GM21390 (cell line): Measurements from ENCODE around the gene FZD1.

Experiments used
- ATAC-seq: cut with Tn5 transposase; IDR thresholded peaks from one replicate; pipeline ENCODE4 v1.9.1; 2021; ENCODE audit not compliant: unreplicated experiment

Gene FZD1

GRCh38 chr7:91264046-91264923, at the start of gene FZD1:
Gene FZD1 (plus strand): TSS chr7:91264433. CDS start chr7:91264881, 448 bp downstream.
- ATAC-seq = peak; percentile 89

DNA sequence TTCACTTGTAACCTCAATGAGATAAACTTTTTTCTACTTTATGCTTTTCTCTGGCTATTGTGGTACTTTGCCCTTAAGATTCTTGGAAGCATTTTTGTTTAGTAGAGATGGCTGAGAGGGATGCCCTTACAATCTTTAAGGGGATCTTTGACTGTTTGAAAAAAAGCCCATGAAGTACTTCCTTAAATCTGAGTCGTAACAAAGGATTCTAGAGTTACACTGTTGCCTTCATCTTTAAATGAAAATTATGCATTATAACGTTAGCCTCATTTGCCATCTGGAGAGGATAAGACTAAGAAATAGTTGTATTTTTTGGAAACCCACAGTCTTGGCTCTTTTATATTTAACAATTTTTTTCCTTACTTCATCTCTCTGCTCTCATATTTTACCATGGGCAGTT, 37.8 kb upstream of the FZD1 start:
- no peak for ATAC-seq

DNA sequence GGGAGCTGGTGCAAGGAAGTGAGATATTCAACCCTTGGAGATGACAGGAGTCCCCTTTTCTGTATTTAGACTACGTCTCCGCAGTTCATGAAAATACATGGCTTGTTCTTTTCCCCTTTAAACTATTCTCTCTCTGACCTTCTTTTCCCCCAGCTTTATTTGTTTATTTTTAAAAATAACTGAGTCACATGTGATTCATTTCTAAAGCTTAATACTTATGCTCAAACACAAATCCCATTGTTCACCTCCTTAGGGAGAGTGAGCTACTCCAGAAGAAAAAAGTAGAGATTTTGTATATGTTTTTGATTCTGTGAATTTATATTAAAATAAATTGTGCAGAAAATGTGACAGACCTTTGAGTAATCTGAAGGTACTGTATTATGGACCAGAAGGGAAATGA, 35.9 kb upstream of the FZD1 start:
- no peak for ATAC-seq

DNA sequence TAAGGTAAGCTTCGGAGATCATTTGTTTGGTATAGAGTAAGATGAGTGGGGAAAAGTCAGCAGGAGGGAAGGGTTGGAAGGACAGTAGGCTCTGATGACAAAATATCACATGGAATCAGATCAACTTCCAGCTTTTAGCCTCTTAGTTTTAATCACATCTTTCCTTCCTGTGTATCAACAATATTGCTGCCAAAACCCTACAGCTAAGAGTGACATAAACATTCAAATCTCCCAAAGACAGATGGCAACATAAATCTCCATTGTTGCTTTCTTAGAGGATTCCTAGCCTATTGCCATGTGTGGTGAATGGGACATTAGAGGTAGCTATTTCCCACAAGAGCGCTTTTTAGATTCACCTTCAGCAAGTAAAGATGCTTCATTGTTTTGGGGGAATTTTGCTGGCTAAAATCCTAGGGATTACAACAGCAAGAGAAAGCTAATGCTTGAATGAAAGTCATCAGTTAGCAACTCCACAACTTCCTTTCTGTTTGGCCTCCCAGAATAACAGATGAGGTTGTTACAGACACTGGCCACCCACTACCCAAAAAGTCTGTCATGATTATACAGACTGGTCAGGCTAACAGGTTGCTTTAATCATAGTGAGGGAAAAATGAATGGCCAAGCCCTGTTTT, 35.2 kb upstream of the FZD1 start:
- no peak for ATAC-seq

DNA sequence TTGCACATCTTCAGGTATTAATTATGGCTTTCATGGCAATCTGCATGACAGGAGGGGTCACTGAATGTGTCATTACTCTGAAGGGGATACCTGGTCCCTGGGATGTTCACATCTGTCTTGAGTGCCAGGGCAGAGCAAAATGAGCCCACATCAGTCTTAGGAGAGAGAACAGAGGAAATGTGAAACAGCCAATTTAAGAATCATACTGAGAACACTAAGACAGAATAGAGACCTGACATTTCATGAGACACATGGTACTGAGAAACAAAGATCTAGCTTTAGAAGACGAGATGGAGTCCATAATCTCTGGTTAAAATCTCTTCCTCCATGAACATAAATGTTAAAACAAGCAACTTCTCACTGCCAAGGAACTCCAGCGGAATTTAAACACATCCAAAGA, 34.1 kb upstream of the FZD1 start:
- ATAC-seq = no peak

GRCh38 chr7:91230503-91230902, 33.7 kb upstream of the FZD1 start:
- no peak for ATAC-seq

DNA sequence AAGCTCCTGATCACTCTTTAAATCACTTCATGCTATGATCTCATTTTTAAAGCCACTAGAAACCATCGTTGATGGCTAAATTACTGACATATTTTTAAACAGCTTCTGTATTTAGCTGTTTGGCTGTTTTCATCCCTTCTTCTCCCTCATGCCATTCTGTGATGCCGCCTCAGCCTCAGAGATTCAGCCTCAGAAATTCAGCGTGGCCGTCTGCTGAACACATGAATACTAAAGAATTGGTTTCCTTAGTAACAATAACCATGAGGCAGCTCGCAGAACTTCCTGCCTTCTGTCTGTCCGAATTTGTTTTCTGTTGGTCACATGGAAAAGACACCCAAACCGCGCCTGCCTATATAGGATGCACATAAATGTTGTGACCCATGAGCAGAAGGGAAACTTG, 31.0 kb upstream of the FZD1 start:
- no peak for ATAC-seq

DNA sequence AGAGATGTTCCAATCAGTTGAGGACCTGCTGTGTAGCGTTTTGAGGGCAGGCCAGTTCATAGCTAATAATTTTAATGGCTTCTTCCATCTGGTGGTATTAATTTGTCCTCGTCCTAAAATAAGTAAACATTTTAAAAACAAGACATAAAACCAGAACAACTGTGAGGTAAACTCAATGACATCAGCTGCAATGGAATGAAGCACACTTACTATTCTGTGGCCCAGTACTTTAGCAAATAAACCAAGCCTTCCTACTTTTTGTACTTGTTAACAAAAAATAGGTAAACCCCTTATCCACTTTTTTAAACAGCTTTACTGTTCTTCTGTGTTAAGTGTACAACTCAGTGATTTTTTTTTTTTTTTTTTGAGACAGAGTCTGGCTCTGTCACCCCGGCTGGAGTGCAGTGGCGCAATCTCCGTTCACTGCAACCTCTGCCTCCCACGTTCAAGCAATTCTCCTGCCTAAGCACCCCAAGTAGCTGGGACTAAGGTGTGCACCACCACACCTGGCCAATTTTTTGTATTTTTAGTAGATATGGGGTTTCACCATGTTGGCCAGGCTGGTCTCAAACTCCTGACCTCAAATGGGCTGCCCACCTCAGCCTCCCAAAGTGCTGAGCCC, 28.9 kb upstream of the FZD1 start:
- no peak for ATAC-seq

DNA sequence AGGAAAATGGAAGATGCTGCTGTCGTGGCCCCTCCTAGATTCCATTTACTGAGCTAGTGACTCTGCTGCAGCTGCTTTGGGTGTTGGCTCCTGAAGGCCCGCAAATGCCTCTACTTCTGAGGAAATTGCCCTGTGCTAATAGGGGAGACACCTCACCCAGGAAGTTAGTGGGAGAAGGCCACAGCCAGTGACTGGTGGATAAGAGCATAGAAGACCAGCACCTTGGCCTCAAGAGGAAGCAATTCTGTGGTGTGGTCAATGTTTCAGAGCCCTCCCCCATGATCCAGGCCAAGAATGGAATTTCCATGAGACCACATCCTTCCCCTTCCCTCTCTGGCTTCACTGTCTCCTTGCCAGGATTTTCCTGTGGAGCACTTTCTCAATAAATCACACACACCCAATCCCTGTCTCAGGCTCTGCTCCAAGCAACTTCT, 25.0 kb upstream of the FZD1 start:
- no peak for ATAC-seq

- no peak for ATAC-seq
Measured at GRCh38 chr7:91239772-91240171, 24.5 kb upstream of the FZD1 start.

GRCh38 chr7:91240376-91240941, 23.8 kb upstream of the FZD1 start:
- ATAC-seq = no peak

DNA sequence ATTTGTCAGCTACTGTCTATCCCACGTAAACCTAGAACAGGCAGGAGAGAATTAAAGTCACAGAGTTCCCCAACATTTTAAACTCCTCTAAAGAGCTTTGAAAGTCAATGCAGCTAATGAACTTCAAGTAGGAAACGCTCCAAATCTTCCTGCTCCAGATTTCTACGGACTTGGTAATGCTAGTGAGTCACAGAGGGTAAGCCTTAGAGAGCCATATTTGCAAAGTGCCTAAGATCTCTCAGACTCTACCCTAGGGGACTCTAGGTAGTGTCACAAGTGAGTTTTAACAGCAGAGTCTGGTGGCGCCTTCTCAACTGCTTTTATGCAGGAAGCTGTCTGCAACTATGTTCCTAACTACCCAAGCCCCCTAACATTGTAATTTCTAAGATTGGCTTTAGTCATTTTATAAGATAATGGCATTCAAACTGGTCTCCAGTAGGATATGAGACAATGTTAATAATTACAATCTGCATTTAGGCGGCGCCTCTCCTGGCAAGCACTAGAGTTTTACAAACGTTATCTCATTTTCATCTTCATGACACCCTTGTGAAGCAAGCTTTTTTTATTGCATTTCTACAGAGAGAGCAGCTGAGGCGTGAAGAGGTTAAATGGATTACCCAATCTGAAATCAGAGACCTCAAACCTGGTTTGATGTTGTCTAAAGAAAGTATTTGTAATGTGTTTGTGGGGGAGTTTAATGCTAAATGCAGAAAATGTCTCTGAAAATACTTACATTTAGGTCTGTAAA, 22.0 kb upstream of the FZD1 start:
- ATAC-seq = no peak

- no peak for ATAC-seq
Measured at GRCh38 chr7:91243591-91244301, 20.5 kb upstream of the FZD1 start.

DNA sequence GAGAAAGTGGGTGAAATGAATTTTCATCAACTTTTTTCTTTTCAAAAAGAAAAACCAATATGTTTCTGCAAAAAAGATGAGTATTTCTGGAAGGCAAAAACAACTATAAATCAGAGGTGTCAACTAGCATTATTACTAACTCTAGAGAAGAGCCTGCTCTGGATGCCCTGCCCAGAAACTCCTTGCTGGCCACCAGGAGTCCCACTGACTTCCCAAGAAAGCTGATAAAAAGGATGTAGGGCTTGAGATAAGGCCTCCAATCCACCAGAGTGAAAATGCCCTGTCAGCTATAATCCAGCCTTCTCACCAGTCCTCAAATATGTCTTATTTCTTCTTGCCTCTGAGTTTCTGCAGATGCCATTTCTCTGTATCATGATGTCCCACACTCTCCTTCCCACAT, 16.7 kb upstream of the FZD1 start:
- ATAC-seq = no peak

DNA sequence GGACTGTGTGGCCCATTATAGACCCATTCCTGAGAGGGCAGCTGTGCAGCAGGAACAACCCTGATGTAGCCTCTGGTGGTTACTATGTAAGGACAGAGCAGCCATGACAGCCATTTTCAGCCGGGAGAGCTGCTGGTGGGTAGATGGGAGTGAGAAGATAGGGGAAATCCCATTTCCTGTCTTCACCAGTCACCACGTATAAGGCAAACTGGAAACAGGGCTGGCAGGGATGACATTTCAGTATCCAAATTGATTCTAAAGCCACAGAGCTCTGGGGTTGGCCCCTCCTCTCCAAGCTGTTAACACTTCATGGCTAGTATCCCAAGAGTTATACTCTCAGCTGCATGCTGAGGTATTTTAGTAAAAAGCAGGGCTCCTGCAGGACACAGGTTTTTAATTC, 15.2 kb upstream of the FZD1 start:
- ATAC-seq = no peak

- no peak for ATAC-seq
Measured at GRCh38 chr7:91249506-91250233, 14.6 kb upstream of the FZD1 start.

DNA sequence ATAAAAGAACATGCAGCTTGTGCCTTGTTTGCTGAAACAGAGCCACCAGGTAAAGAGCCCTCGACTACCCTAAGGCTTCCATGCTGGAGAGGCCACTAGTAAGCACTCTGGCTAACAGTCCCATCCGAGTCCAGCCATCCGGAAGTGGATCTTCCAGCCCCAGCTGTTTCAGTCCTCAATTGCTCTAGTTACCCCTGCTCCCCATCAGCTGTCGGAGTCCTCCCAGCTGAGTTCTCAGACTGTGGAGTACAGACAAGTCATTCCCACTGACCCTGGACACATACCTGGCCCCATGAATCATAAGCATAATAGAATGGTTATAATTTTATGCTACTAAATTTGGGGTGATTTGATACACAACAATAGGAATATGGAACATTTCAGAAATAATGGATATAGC, 13.5 kb upstream of the FZD1 start:
- no peak for ATAC-seq

GRCh38 chr7:91251877-91252276, 12.4 kb upstream of the FZD1 start:
- ATAC-seq = no peak

- no peak for ATAC-seq
Measured at GRCh38 chr7:91263384-91264045, 718 bp upstream of the FZD1 start.
